C4-2B (cell line): ENCODE measurements around the gene MYBPC3.

Source experiments
- CTCF ChIP-seq: fragments of 450-650 bp; conservative IDR thresholded peaks from 2 replicates; pipeline ENCODE4 v1.5.1; 2017; ENCODE audit warnings: mild to moderate bottlenecking
- ZFX ChIP-seq: fragments of 450-650 bp; IDR thresholded peaks from 2 replicates; pipeline ENCODE4 v1.6.1; 2017

- TF ChIP-seq CTCF (no peak), ZFX (no peak)
Measured at GRCh38 chr11:47285969-47286770, 66.3 kb downstream of the MYBPC3 start.
